Hepatocyte (in vitro differentiated cells): Measurements from ENCODE around the gene SCN9A. TPM values are rescaled to one million over a fixed set of nuclear protein-coding genes. Genes with fewer than 3 reads are reported as not detected.

ENCODE experiments used
- DNase-seq: peaks from one replicate; pipeline ENCODE4 v3.0.0-alpha.2; 2016; ENCODE audit warnings: low spot score
- H2AFZ ChIP-seq: fragments of 200-600 bp; sonication (generic); 2 replicates; pipeline ENCODE4 v1.6.0; 2016; ENCODE audit warnings: antibody characterized with exemption, mild to moderate bottlenecking
- H3K27ac ChIP-seq: fragments of 200-600 bp; sonication (generic); 2 replicates; pipeline ENCODE4 v1.5.1; 2016; ENCODE audit warnings: mild to moderate bottlenecking
- H3K27me3 ChIP-seq: fragments of 200-600 bp; sonication (generic); 2 replicates; pipeline ENCODE4 v1.6.1; 2016
- H3K36me3 ChIP-seq: fragments of 200-600 bp; sonication (generic); replicated peaks from 2 replicates; pipeline ENCODE4 v1.5.1; 2016; ENCODE audit warnings: low read depth; ENCODE audit not compliant: insufficient read depth
- H3K4me1 ChIP-seq: fragments of 200-600 bp; sonication (generic); 2 replicates; pipeline ENCODE4 v1.5.1; 2016; ENCODE audit warnings: mild to moderate bottlenecking, moderate library complexity; ENCODE audit not compliant: insufficient read depth
- H3K4me2 ChIP-seq: fragments of 200-600 bp; sonication (generic); 2 replicates; pipeline ENCODE4 v1.6.0; 2016
- H3K4me3 ChIP-seq: fragments of 200-600 bp; sonication (generic); 2 replicates; pipeline ENCODE4 v1.5.1; 2016; ENCODE audit warnings: mild to moderate bottlenecking
- H3K79me2 ChIP-seq: fragments of 200-600 bp; sonication (generic); 2 replicates; pipeline ENCODE4 v1.6.0; 2017; ENCODE audit warnings: mild to moderate bottlenecking
- H3K9me2 ChIP-seq: fragments of 200-600 bp; sonication (generic); replicated peaks from 2 replicates; pipeline ENCODE4 v1.6.0; 2017; ENCODE audit warnings: mild to moderate bottlenecking; ENCODE audit not compliant: insufficient read depth
- H3K9me3 ChIP-seq: fragments of 200-600 bp; sonication (generic); 2 replicates; pipeline ENCODE4 v1.5.1; 2016; ENCODE audit warnings: low read depth, mild to moderate bottlenecking
- H4K20me1 ChIP-seq: fragments of 200-600 bp; sonication (generic); 2 replicates; pipeline ENCODE4 v1.6.0; 2016; ENCODE audit warnings: mild to moderate bottlenecking; ENCODE audit not compliant: insufficient read depth, poor library complexity, severe bottlenecking
- CTCF ChIP-seq: fragments of 200-600 bp; sonication (generic); IDR thresholded peaks from 2 replicates; pipeline ENCODE4 v1.5.1; 2016; ENCODE audit warnings: antibody characterized with exemption, mild to moderate bottlenecking; ENCODE audit not compliant: poor library complexity
- EZH2 ChIP-seq: fragments of 200-600 bp; sonication (generic); IDR thresholded peaks from 2 replicates; pipeline ENCODE4 v1.6.1; 2016; ENCODE audit warnings: antibody characterized with exemption, mild to moderate bottlenecking, borderline replicate concordance
- EZH2phosphoT487 ChIP-seq: fragments of 200-600 bp; sonication (generic); IDR thresholded peaks from one replicate; pipeline ENCODE4 v1.6.1; 2018; ENCODE audit warnings: antibody characterized with exemption, mild to moderate bottlenecking, low read depth, moderate library complexity; ENCODE audit not compliant: unreplicated experiment, severe bottlenecking
- WGBS: methylation state at CpG from one replicate; pipeline ENCODE4 v1.1.6; 2016; ENCODE audit warnings: low lambda C conversion rate; ENCODE audit errors: missing lambda C conversion rate; 5-methylcytosine and 5-hydroxymethylcytosine counted together
- polyA plus RNA-seq: library from polyadenylated mRNA; unstranded; fragments of >200 nt; fragmentation: Nextera tagmentation; extraction: Ambion mirVana; gene quantifications from 2 replicates; pipeline ENCODE4 v1.2.1, GENCODE V29; 2016
- total RNA-seq: library from RNA; depleted of rRNA; stranded (reverse); fragments of >200 nt; gene quantifications from 2 replicates; pipeline ENCODE4 v1.2.3, GENCODE V29; 2014

SCN9A gene
- total and polyA plus RNA-seq, 2 experiments from 2014 or later, result 5.1 to 11.7 TPM

- Histone ChIP-seq H3K27ac (no peak overlapping the region), H3K9me2 (no peaks in the 10 kb centered on the region), H2AFZ (no peak overlapping the region), H4K20me1 (no peaks in the 10 kb centered on the region), H3K36me3 (no peaks in the 10 kb centered on the region), H3K27me3 (no peaks in the 10 kb centered on the region), H3K4me3 (no peak overlapping the region), H3K4me2 (no peak overlapping the region), H3K79me2 (no peaks in the 10 kb centered on the region), H3K9me3 (no peaks in the 10 kb centered on the region), H3K4me1 (no peaks in the 10 kb centered on the region)
- no peak for TF ChIP-seq CTCF
- no peak for TF ChIP-seq EZH2phosphoT487
- TF ChIP-seq EZH2, result no peak
- DNase-seq, result no peak
- 86% methylated on average over 3 of the region's 3 CpGs for WGBS
Observed at GRCh38 chr2:166156985-166157490, 218.7 kb downstream of the SCN9A start.

- no peaks in the 10 kb centered on the region for H3K9me2 ChIP-seq
- H3K9me3 ChIP-seq, result no peaks in the 10 kb centered on the region
- H3K4me1 ChIP-seq, result no peaks in the 10 kb centered on the region
- no peak overlapping the region for H3K4me2 ChIP-seq
- no peak overlapping the region for H3K4me3 ChIP-seq
- H3K27ac ChIP-seq, result no peak overlapping the region
- no peak for DNase-seq
- TF ChIP-seq EZH2phosphoT487 (no peak), EZH2 (no peak), CTCF (no peak)
- 89% methylated on average over 2 of the region's 2 CpGs for WGBS
- H4K20me1 ChIP-seq, result no peaks in the 10 kb centered on the region
- no peaks in the 10 kb centered on the region for H3K36me3 ChIP-seq
- H3K79me2 ChIP-seq, result no peaks in the 10 kb centered on the region
- no peak overlapping the region for H2AFZ ChIP-seq
- no peaks in the 10 kb centered on the region for H3K27me3 ChIP-seq
Observed at GRCh38 chr2:166155589-166155988, 220.2 kb downstream of the SCN9A start.

GRCh38 chr2:166154685-166155338 is 220.9 kb downstream of the SCN9A start:
- Histone ChIP-seq H3K9me2 (no peaks in the 10 kb centered on the region), H3K9me3 (no peaks in the 10 kb centered on the region), H4K20me1 (no peaks in the 10 kb centered on the region), H3K4me1 (no peaks in the 10 kb centered on the region), H3K4me3 (no peak overlapping the region), H3K36me3 (no peaks in the 10 kb centered on the region), H2AFZ (no peak overlapping the region), H3K79me2 (no peaks in the 10 kb centered on the region), H3K27me3 (no peaks in the 10 kb centered on the region), H3K27ac (no peak overlapping the region), H3K4me2 (no peak overlapping the region)
- TF ChIP-seq CTCF, result no peak
- no peak for TF ChIP-seq EZH2phosphoT487
- TF ChIP-seq EZH2, result no peak
- 35% methylated on average over 3 of the region's 3 CpGs for WGBS
- DNase-seq, result no peak

GRCh38 chr2:166152064-166152463 is 223.7 kb downstream of the SCN9A start:
- H3K9me2 ChIP-seq, result no peaks in the 10 kb centered on the region
- H3K36me3 ChIP-seq, result no peaks in the 10 kb centered on the region
- no peak overlapping the region for H2AFZ ChIP-seq
- no peaks in the 10 kb centered on the region for H3K9me3 ChIP-seq
- no peak overlapping the region for H3K4me2 ChIP-seq
- no peak overlapping the region for H3K27ac ChIP-seq
- DNase-seq, result no peak
- no peaks in the 10 kb centered on the region for H4K20me1 ChIP-seq
- no peaks in the 10 kb centered on the region for H3K4me1 ChIP-seq
- no peaks in the 10 kb centered on the region for H3K27me3 ChIP-seq
- TF ChIP-seq EZH2, result no peak
- H3K79me2 ChIP-seq, result no peaks in the 10 kb centered on the region
- no peak overlapping the region for H3K4me3 ChIP-seq
